ENCODE measurements around the gene FPR3. TPM values are rescaled to one million over a fixed set of nuclear protein-coding genes. Genes with fewer than 3 reads are reported as not detected.

Gene FPR3
- total RNA-seq, 1 experiment from 2014 or later: not detected

DNA sequence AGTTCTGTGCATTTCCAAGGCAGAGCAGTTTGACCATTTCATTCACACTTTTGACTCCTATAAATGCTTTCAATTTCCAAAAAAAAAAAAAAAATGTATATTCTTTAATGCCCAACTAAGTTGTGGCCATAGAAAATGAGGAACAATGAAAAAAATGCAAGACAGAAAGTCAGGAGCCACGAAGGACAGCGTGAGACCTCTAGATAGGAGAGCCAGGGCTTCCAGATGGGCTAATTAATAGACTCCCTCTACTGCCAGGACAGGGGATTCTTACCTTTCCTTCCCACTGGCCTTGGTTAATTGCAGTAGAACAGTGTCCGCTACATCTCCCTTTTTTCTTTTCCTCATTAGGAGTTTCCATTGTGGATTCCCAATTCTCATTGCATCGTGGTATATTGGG, 8.6 kb downstream of the FPR3 start:
- H2BK15ac ChIP-seq (ENCODE audit: low read depth, low read length): no peak overlapping the region
- H3K27me3 Mint-ChIP-seq (ENCODE audit: low read depth): peaks cover 2% of the 10 kb centered on the region; the same call in 1 of the 2 replicates
- no CpG with 5 or more reads among the region's 4 CpGs for WGBS (ENCODE audit: extremely low coverage, insufficient read length, low lambda C conversion rate)

More for the DNA sequence above, 8.6 kb downstream of the FPR3 start:
- H3K56ac ChIP-seq (ENCODE audit: insufficient read length, low read depth, low read length): no peak overlapping the region
- no peak overlapping the region for H3K27ac ChIP-seq (ENCODE audit: insufficient read length, low read depth, low read length)
- H2AK5ac ChIP-seq (ENCODE audit: insufficient read length, low read length): no peak overlapping the region
- no peak overlapping the region for H3K4ac ChIP-seq (ENCODE audit: low read depth, low read length)
- H3K79me2 ChIP-seq (ENCODE audit: insufficient read depth, low read length): no peaks in the 10 kb centered on the region
- Mint-ChIP-seq H3K4me3 (no peak overlapping the region), H3K36me3 (ENCODE audit: insufficient read depth in 1 of 3, low read depth in 3 of 3) (peaks cover 8 to 19% (median 16%) of the 10 kb centered on the region in 3 experiments; a peak in 5 of 7 replicates), H3K27ac (no peak overlapping the region), H3K4me1 (peaks cover 0 to 16% of the 10 kb centered on the region in 2 experiments; a peak in 2 of 4 replicates), H3K9me3 (peaks cover 74 to 88% of the 10 kb centered on the region in 2 experiments)
- no peak overlapping the region for H4K5ac ChIP-seq (ENCODE audit: insufficient read length, low read depth, low read length)
- H2BK20ac ChIP-seq (ENCODE audit: low read depth, low read length, poor library complexity, severe bottlenecking): no peak overlapping the region
- no peaks in the 10 kb centered on the region for H3K4me1 ChIP-seq (ENCODE audit: insufficient read depth, low read length)
- TF ChIP-seq, protein P1, sequence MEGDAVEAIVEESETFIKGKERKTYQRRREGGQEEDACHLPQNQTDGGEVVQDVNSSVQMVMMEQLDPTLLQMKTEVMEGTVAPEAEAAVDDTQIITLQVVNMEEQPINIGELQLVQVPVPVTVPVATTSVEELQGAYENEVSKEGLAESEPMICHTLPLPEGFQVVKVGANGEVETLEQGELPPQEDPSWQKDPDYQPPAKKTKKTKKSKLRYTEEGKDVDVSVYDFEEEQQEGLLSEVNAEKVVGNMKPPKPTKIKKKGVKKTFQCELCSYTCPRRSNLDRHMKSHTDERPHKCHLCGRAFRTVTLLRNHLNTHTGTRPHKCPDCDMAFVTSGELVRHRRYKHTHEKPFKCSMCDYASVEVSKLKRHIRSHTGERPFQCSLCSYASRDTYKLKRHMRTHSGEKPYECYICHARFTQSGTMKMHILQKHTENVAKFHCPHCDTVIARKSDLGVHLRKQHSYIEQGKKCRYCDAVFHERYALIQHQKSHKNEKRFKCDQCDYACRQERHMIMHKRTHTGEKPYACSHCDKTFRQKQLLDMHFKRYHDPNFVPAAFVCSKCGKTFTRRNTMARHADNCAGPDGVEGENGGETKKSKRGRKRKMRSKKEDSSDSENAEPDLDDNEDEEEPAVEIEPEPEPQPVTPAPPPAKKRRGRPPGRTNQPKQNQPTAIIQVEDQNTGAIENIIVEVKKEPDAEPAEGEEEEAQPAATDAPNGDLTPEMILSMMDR (conservative IDR thresholded peaks at IDR 0.05): no peak; the same call in 2 of the 3 replicates
- H3K4me2 ChIP-seq (ENCODE audit: insufficient read depth, insufficient read length, low read length): no peak overlapping the region
- DNase-seq: no peak
- H3K9ac ChIP-seq (ENCODE audit: extremely low read depth, insufficient read length, low read length): no peak overlapping the region
- no peak overlapping the region for H4K91ac ChIP-seq (ENCODE audit: insufficient read length, low read depth, low read length)
- no peaks in the 10 kb centered on the region for H3K27me3 ChIP-seq (ENCODE audit: insufficient read depth, low read length)
- H2BK120ac ChIP-seq (ENCODE audit: low read depth, low read length, poor library complexity, severe bottlenecking): no peak overlapping the region
- H3K23me2 ChIP-seq (ENCODE audit: insufficient read length, low read depth, low read length, poor library complexity, severe bottlenecking): no peaks in the 10 kb centered on the region
- H2AFZ ChIP-seq (ENCODE audit: low read length): no peak overlapping the region
- no peak overlapping the region for H3K18ac ChIP-seq (ENCODE audit: insufficient read length, low read depth, low read length)
- H2BK5ac ChIP-seq (ENCODE audit: insufficient read length, low read length): no peak overlapping the region
- H3T11ph ChIP-seq (ENCODE audit: low read length): no peak overlapping the region
- no peaks in the 10 kb centered on the region for H4K20me1 ChIP-seq (ENCODE audit: control insufficient read depth, insufficient read depth, insufficient read length)
- no peak overlapping the region for H3K14ac ChIP-seq (ENCODE audit: insufficient read depth, low read length)
- H3K79me1 ChIP-seq (ENCODE audit: insufficient read depth, low read depth, low read length, poor library complexity, severe bottlenecking): no peaks in the 10 kb centered on the region
- H2BK12ac ChIP-seq (ENCODE audit: insufficient read length, low read depth, low read length): no peak overlapping the region
- no peak overlapping the region for H3K23ac ChIP-seq (ENCODE audit: insufficient read length, low read depth, low read length)
- no peak overlapping the region for H4K8ac ChIP-seq (replicated peaks; ENCODE audit: insufficient read length, low read depth, low read length)
- no peaks in the 10 kb centered on the region for H3K9me3 ChIP-seq (ENCODE audit: control insufficient read depth, low read depth, low read length)

Measured in H9 (cell line).